ENCODE results near the gene LYAR.

LYAR gene

DNA sequence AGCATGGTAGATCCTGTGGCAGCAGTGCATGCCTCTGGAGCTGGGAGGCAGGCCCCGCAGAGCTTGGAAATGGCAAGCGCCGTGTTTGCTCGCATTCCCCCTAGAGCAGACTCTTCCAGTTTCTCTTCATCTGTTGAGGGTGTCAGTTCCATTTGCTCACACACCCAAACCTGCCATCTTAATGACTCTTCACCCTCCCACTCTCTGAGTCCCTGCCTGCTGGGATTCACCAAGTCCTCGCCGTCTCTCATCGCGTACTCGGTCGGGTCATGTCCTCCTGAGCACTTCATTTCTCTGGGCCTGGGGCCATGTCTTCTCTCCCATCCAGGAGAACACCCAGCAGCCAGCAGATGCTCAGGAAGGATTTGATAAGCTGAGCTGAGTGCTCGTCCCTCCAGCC is 17.0 kb upstream of the LYAR start:
- H3K9ac ChIP-seq (ENCODE audit: low read length) = no peak overlapping the region
- H3K36me3 ChIP-seq (ENCODE audit: insufficient read depth, low read length) = peaks cover 4% of the 10 kb centered on the region; the same call in 1 of the 2 replicates
- H3F3A ChIP-seq (ENCODE audit: insufficient read depth, low read length) = no peaks in the 10 kb centered on the region
- no peak overlapping the region for H3K27ac ChIP-seq (ENCODE audit: low read depth, low read length, poor library complexity, severe bottlenecking)
- H3K9me2 ChIP-seq (ENCODE audit: low read depth, low read length) = no peaks in the 10 kb centered on the region
- H3K4me3 ChIP-seq (ENCODE audit: low read depth, low read length, poor library complexity, severe bottlenecking) = no peak overlapping the region
- H3K4me1 ChIP-seq (ENCODE audit: insufficient read depth, low read length, severe bottlenecking) = peaks cover 10% of the 10 kb centered on the region
- H3K79me2 ChIP-seq (ENCODE audit: insufficient read depth, low read length) = no peaks in the 10 kb centered on the region
- TF ChIP-seq, protein P1, sequence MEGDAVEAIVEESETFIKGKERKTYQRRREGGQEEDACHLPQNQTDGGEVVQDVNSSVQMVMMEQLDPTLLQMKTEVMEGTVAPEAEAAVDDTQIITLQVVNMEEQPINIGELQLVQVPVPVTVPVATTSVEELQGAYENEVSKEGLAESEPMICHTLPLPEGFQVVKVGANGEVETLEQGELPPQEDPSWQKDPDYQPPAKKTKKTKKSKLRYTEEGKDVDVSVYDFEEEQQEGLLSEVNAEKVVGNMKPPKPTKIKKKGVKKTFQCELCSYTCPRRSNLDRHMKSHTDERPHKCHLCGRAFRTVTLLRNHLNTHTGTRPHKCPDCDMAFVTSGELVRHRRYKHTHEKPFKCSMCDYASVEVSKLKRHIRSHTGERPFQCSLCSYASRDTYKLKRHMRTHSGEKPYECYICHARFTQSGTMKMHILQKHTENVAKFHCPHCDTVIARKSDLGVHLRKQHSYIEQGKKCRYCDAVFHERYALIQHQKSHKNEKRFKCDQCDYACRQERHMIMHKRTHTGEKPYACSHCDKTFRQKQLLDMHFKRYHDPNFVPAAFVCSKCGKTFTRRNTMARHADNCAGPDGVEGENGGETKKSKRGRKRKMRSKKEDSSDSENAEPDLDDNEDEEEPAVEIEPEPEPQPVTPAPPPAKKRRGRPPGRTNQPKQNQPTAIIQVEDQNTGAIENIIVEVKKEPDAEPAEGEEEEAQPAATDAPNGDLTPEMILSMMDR (IDR thresholded peaks at IDR 0.05; ENCODE audit: low read length) = no peak
- no peak for TF ChIP-seq EZH2 (IDR thresholded peaks at IDR 0.05; ENCODE audit: borderline replicate concordance, low read length)
- no peaks in the 10 kb centered on the region for H3K9me3 ChIP-seq (ENCODE audit: low read length)
- H3K27me3 ChIP-seq (ENCODE audit: insufficient read depth, low read length) = no peaks in the 10 kb centered on the region
- H2AFZ ChIP-seq (ENCODE audit: low read length) = no peak overlapping the region
- H3K4me2 ChIP-seq (ENCODE audit: low read length) = no peak overlapping the region
- H4K20me1 ChIP-seq (ENCODE audit: insufficient read depth, low read length) = no peaks in the 10 kb centered on the region

GRCh38 chr4:4302416-4302815 is 12.5 kb upstream of the LYAR start:
- H3K4me3 ChIP-seq (ENCODE audit: low read depth, low read length, poor library complexity, severe bottlenecking) = no peak overlapping the region
- H3K27me3 ChIP-seq (ENCODE audit: insufficient read depth, low read length) = no peaks in the 10 kb centered on the region
- no peaks in the 10 kb centered on the region for H4K20me1 ChIP-seq (ENCODE audit: insufficient read depth, low read length)
- H2AFZ ChIP-seq (ENCODE audit: low read length) = no peak overlapping the region
- no peaks in the 10 kb centered on the region for H3K4me1 ChIP-seq (ENCODE audit: insufficient read depth, low read length, severe bottlenecking)
- H3K9me2 ChIP-seq (ENCODE audit: low read depth, low read length) = no peaks in the 10 kb centered on the region
- H3K4me2 ChIP-seq (ENCODE audit: low read length) = no peak overlapping the region
- no peak overlapping the region for H3K9ac ChIP-seq (ENCODE audit: low read length)
- TF ChIP-seq, protein P1 (IDR thresholded peaks at IDR 0.05; ENCODE audit: low read length) = no peak
- no peak for TF ChIP-seq EZH2 (IDR thresholded peaks at IDR 0.05; ENCODE audit: borderline replicate concordance, low read length)
- H3K27ac ChIP-seq (ENCODE audit: low read depth, low read length, poor library complexity, severe bottlenecking) = no peak overlapping the region
- no peaks in the 10 kb centered on the region for H3F3A ChIP-seq (ENCODE audit: insufficient read depth, low read length)
- H3K9me3 ChIP-seq (ENCODE audit: low read length) = no peaks in the 10 kb centered on the region
- no peaks in the 10 kb centered on the region for H3K79me2 ChIP-seq (ENCODE audit: insufficient read depth, low read length)
- H3K36me3 ChIP-seq (ENCODE audit: insufficient read depth, low read length) = peaks cover 4% of the 10 kb centered on the region; the same call in 1 of the 2 replicates

GRCh38 chr4:4302001-4302400 is 12.0 kb upstream of the LYAR start:
- Histone ChIP-seq H3K9me2 (ENCODE audit: low read depth, low read length) (no peaks in the 10 kb centered on the region), H3K4me1 (ENCODE audit: insufficient read depth, low read length, severe bottlenecking) (no peaks in the 10 kb centered on the region), H3F3A (ENCODE audit: insufficient read depth, low read length) (no peaks in the 10 kb centered on the region), H3K4me3 (ENCODE audit: low read depth, low read length, poor library complexity, severe bottlenecking) (no peak overlapping the region), H3K9ac (ENCODE audit: low read length) (no peak overlapping the region), H4K20me1 (ENCODE audit: insufficient read depth, low read length) (no peaks in the 10 kb centered on the region), H2AFZ (ENCODE audit: low read length) (no peak overlapping the region), H3K27me3 (ENCODE audit: insufficient read depth, low read length) (no peaks in the 10 kb centered on the region), H3K36me3 (ENCODE audit: insufficient read depth, low read length) (peaks cover 4% of the 10 kb centered on the region; the same call in 1 of the 2 replicates), H3K27ac (ENCODE audit: low read depth, low read length, poor library complexity, severe bottlenecking) (no peak overlapping the region), H3K79me2 (ENCODE audit: insufficient read depth, low read length) (no peaks in the 10 kb centered on the region), H3K9me3 (ENCODE audit: low read length) (no peaks in the 10 kb centered on the region), H3K4me2 (ENCODE audit: low read length) (no peak overlapping the region)
- TF ChIP-seq EZH2 (IDR thresholded peaks at IDR 0.05; ENCODE audit: borderline replicate concordance, low read length) = no peak
- TF ChIP-seq, protein P1 (IDR thresholded peaks at IDR 0.05; ENCODE audit: low read length) = no peak

Measured in OCI-LY1 (cell line).